ENCODE data around the gene PTPRM.

- TF ChIP-seq POLR2A (IDR thresholded peaks at IDR 0.05) (no peak), CTCF (IDR thresholded peaks at IDR 0.05) (no peak)
Measured at GRCh38 chr18:7793100-7793499, 226.0 kb downstream of the PTPRM start.
